GM18526 (cell line): Measurements from ENCODE around the gene HSPA12A.

ENCODE experiments used
- POLR2A ChIP-seq: IDR thresholded peaks from 3 replicates; pipeline ENCODE4 v1.6.1; 2011; ENCODE audit not compliant: insufficient read length; ENCODE audit errors: extremely low read depth

HSPA12A gene

GRCh38 chr10:116630020-116630419, 112.3 kb downstream of the HSPA12A start:
- TF ChIP-seq POLR2A: no peak

- TF ChIP-seq POLR2A: no peak
Observed at GRCh38 chr10:116629340-116629739, 113.0 kb downstream of the HSPA12A start.

- no peak for TF ChIP-seq POLR2A
Observed at GRCh38 chr10:116627386-116627933, 114.9 kb downstream of the HSPA12A start.

GRCh38 chr10:116626815-116627214, 115.6 kb downstream of the HSPA12A start:
- TF ChIP-seq POLR2A: no peak

GRCh38 chr10:116625845-116626244, 116.5 kb downstream of the HSPA12A start:
- TF ChIP-seq POLR2A: no peak

- TF ChIP-seq POLR2A: no peak
Observed at GRCh38 chr10:116621934-116622655, 120.3 kb downstream of the HSPA12A start.

GRCh38 chr10:116621476-116621875, 120.9 kb downstream of the HSPA12A start:
- no peak for TF ChIP-seq POLR2A
